Measurements from ENCODE around the gene FAM20C.

Gene FAM20C

DNA sequence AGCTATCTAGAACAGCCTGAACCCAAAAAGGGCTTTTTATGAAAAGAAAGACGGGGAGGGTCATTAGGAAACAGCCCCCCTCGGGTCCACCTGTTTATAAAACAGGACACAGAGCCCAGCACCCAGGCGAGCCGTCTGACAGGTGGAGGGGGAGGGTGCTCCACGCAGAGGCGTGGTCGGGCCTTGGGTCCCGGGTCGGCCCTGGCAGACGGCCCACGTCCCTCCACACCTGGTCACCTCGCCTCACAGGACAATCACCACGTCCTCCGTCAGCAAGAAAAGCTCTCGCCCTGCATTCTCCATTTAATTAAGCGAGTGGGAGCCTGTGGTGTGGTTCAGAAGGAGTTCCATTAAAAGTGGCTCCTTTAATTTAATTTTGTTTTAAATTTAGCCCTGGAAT is 55.3 kb downstream of the FAM20C start:
- no peak for DNase-seq

DNA sequence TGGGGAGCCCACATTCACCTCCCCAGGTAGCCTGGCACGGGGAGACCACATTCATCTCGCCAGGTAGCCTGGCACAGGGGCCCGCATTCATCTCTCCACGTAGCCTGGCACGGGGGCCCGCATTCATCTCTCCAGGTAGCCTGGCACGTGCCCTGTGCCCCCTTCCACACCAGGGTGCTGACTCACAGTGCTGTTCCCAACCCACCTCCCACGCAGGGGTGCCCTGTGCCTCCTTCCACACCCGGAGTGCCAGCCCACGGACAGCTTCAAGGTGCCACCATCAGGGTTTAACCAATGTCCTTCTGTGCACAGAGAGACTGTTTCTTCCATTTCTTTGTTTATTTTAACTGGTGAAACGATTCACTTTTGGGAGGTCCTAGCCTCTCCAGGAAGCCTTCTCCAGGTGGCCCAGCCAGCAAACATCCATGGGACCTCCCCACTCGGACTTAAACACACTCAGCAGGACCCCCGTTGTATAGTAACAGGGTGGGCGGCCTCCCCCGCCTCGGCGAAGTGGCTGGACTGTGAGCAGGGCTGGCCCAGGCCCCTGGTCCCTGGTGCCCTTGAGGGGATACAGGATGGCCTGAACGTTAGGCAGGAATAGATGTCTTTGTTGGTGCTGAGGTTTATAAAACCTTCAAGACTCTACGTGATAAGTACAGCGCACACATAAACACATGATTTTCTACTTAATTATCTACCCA is 56.5 kb downstream of the FAM20C start:
- DNase-seq: no peak

DNA sequence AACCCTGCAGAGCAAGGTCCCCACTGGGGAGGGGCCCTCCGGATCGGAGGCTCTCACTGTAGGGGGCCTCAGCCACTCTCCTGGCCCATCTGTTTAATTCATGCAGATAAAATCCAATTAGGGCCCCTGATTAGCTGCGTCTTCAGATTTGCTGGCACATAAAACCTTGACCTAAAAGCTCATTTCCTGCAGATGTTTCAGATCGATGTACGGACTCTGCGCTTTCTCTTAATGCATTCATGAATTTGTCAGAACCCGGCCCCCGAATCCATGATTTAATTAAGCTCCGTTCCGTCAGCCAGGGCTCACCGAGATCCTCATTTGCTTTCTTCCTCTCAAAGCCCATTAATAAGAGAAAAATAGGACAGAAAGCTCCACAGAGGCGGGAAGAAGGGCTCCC is 57.6 kb downstream of the FAM20C start:
- no peak for DNase-seq

DNA sequence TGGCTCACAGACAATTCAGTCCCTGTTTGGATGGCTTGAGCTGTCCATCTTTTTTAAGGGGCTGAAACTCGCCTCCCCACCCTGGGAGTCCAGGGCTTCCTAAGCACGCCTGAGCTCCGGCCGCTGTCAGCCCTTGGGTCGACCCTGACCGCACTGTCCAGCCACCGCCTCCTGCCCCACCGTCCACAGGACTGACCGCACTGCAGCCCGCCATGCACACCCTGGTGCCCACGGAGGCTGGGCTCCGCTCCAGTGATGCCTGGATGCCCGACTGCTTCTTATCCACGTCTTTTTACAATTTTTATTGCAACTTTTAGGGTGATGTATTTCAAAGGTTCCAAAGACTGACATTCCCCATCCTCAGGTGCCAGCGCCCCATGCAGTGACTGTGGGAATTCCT is 58.2 kb downstream of the FAM20C start:
- no peak for DNase-seq

DNA sequence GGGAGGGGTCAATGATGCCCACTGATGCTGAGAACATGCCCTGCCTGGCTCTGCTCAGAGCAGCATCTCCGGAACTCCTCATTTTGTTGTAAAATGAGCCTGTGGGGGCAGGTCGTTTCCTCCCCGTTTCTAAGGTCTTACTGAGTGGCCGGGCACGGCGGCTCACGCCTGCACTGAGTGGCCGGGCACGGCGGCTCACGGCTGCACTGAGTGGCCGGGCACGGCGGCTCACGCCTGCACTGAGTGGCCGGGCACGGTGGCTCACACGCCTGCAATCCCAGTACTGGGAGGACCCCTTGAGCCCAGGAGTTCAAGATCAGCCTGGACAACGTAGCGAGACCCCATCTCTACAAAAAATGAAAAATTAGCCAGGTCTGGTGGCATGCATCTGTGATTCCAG is 58.6 kb downstream of the FAM20C start:
- DNase-seq: no peak

DNA sequence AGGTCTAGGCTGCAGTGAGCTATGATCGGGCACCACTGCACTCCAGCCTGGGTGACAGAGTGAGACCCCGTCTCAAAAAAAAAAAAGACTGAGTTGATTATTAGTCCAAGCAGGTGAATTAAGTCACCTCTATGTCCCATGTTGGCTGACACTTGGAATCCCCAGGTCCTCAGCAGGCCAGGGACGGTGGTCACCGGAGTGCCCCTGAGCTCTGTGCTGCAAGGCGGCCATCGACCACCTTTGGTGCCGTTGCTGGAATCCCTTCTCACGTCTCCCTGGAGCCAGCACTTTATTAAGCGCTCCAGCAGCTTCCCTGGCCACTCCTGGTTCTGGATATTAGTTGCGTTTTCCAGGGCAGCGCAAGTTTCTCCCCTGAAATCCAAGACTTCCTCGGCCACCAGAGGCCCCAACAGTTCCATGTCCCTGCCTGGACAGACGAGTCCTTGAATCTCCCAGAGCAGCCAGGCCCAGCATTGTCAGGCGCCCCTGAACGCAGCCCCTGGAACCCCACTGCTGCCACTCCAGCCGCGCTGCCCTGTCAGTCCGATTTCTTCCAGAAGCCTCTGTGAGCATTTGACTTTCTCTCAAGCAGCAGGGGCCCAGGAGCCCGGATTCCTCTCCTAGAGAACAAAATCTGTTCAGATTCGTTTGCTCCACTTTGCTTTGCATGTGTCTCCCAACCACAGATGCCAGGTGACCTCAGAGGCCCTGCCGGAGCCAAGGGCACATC is 59.2 kb downstream of the FAM20C start:
- DNase-seq: no peak

DNA sequence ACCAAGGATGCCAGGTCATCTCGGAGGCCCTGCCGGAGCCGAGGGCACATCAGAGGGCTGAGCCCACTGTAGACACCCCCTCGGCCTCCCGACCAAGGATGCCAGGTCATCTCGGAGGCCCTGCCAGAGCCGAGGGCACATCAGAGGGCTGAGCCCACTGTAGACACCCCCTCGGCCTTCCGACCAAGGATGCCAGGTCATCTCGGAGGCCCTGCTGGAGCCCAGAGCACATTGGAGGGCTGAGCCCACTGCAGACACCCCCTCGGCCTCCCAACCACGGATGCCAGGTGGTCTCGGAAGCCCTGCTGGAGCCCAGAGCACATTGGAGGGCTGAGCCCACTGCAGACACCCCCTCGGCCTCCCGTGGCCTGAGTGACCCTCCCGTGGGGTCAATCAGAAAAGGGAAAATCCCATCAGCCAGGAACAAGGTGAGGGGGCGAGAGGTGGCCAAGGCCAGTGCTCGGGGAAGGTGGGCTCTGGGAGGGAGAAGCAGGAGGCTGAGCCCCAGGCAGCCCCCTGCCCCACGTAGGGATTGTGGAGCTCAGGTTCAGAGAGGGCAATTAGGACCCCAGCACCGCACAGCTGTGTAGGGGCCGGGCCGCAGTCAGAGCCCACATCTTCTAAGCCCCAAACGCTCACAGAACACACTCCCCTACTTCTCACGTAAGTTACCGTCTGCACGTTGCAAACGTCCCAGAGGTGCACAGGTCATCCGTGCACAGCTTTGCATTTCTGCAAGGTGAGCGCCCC is 60.0 kb downstream of the FAM20C start:
- DNase-seq: no peak

DNA sequence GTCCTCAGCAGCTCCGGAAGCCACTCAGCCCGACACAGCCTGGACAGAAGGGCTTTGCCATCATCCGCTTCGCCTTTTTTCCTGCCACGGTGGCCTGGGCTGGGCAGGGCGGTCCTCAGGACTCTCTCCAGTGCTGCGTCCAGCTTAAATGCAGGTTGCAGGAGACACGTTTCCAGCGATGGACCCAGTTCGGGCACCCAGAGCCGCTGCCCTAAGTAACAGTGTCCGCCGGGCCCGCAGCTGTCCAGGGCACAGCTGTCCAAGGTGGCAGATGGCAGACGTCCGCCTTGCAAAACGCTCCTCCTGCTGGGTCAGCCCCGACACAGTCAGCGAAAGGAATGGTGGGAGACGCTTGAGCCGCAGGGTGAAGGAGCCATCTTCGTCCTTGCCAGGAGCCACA is 60.6 kb downstream of the FAM20C start:
- no peak for DNase-seq

DNA sequence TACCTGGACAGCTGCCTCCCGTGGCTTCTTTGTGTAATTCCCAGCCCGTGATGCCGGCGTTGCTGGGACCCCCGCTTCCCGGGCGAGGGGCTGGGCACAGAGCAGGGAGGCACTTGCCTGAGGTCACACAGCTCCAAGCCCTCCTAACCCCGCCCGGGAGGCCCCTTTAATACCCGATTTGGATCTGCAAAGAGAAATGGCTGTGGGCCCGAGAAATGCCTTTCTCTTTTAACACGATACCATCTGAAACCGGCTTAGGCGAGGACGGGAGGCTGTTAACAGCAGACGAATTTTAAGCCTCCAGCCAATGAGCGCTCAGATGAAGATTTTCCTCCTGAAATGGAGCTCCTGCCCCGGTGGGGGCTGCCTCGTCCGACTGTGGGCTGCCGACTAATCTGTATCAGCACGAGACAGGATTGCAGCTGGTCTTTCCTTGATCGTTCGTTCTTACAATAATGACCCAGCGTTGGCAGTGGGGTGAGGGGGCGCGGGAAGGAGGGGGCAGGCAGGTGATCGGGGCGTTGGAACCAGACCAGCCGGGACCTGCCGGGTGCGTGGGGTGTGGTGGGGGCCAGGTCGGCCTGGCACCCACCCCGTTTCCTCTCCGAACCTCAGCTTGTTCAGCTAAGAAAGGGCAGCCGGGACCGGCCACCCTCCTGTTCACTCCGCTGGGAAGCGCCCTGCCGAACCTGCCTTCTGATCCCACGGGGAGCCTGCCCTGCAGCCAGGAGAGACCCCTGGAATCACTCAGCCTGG is 61.4 kb downstream of the FAM20C start:
- DNase-seq: no peak

DNA sequence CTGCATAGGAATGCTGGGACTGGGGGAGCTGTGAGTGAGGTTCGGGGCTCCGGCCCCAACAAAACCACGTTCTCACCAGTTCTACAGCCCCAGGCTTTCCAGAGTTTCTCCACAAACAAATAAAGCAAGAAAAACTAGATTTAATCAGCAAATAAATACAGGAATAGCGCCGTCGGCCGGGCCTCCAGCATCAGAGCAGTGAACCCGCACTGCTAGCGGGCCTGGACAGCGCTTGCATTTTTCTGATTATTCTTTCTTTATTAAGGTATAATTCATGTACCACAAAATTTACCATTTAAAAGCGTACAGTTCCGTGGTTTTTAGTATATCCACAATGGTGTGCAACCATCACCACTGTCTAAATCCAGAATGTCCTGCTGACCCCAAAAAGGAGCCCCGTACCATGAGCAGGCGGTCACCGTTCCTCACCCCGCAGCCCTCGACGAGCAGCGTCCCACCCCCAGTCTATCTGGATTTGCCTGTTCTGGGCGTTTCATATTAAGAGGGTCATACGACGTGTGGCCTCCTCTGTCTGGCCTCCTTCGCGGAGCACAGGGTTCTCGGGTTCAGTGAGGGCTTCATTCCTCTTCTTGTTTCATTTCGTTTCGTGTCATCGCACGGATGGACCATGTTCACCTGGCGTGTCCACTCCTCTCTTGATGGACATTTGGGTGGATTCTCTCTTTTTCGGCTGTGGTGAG is 62.1 kb downstream of the FAM20C start:
- DNase-seq: no peak

DNA sequence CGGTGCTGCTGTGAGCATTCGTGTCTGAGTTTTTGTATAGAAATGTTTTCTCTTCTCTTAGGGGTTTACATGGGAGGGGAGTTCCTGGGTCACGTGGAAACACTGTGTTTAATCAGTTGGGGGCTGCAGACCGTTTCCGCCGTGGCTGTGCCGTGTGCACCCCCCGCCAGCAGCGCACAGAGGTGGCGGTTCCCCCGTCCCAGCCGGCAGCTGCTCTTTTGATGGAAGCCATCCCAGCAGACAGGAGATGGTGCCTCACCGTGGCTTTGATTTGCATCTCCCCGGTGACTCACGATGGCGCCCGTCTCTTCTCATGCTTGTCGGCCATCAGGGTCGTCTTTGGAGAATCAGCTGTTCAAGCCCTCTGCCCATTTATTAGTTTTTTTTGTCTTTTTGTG is 62.7 kb downstream of the FAM20C start:
- no peak for DNase-seq

DNA sequence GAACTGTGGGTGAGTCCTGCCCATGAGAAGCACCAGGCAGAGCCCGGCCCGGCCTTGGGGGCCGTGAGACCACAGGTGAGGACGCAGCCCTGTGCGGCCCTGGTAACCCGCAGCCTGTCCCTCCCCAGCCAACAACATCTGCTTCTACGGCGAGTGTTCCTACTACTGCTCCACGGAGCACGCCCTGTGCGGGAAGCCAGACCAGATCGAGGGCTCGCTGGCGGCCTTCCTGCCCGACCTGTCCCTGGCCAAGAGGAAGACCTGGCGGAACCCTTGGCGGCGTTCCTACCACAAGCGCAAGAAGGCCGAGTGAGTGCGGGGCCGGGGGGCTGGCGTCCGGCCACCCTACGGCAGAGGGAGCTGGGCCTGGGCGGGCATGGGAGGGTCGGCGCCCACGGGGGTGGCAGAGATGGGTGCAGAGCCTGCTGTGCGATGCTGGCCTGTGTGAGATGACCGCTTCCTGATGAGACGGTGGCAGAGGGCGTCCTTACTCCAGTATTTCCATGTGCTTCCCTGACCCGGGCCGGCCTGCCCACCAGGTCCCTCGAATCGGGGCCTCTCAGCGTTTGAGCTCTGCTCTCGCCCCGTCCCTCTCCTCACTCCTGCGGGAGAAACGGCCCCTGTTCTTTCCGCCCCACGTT is 63.5 kb downstream of the FAM20C start:
- DNase-seq: no peak

DNA sequence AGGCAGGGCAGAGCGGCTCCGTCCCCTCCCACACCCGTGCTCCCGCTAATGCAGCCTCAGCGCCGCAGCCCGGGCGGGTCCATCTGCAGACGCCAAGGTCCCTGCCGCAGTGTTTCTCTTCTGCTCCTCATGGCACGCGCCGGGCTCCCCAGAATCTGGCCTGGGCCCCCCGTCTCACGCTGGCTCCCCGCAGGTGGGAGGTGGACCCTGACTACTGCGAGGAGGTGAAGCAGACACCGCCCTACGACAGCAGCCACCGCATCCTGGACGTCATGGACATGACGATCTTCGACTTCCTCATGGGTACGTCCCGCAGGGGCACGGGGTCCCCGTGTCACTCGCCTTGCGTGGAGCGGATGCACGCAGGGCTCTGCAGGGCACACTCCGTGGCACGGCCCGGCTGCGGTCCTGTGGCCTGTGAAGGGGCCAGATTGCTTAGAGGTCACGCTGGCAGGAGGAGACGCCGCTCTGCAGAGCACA is 64.1 kb downstream of the FAM20C start:
- no peak for DNase-seq

DNA sequence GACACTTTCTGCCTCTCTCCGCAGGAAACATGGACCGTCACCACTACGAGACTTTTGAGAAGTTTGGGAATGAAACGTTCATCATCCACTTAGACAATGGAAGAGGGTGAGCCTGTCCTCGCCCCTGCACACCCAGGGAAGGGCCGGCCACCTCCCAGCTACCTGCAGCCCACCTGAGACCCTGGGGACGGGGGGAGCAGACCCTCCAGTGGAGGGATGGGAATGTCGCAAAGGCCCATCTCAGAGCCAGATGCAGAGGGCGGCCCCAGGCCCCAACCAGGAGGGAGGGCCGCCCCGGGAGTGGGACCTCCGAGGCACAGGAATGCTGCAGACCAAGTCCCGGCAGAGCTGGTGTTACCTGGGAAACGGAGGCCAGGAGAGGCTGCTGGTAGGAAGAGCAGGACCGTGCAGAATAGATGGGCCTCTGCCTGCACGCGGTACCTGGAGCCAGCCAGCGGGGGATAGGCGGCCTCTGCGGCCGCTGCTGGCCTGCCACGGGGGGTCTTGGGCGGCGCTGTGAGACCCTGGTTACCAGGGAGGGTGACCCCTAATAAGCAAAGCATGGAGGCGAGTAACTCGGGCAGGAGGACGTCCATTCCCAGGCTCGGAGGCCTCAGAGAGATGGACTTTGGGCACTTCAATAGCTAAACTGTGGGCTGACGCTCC is 64.7 kb downstream of the FAM20C start:
- no peak for DNase-seq

DNA sequence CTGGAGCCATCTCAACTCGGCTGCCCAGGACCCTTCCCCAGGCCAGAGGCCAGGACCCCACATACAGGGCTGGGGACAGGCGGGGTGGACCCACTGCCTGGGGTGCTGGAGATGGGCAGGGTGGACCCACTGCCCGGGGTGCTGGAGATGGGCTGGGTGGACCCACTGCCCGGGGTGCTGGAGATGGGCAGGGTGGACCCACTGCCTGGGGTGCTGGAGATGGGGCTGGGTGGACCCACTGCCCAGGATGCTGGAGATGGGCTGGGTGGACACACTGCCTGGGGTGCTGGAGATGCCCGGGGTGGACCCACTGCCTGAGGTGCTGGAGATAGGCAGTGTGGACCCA is 65.2 kb downstream of the FAM20C start:
- no peak for DNase-seq

DNA sequence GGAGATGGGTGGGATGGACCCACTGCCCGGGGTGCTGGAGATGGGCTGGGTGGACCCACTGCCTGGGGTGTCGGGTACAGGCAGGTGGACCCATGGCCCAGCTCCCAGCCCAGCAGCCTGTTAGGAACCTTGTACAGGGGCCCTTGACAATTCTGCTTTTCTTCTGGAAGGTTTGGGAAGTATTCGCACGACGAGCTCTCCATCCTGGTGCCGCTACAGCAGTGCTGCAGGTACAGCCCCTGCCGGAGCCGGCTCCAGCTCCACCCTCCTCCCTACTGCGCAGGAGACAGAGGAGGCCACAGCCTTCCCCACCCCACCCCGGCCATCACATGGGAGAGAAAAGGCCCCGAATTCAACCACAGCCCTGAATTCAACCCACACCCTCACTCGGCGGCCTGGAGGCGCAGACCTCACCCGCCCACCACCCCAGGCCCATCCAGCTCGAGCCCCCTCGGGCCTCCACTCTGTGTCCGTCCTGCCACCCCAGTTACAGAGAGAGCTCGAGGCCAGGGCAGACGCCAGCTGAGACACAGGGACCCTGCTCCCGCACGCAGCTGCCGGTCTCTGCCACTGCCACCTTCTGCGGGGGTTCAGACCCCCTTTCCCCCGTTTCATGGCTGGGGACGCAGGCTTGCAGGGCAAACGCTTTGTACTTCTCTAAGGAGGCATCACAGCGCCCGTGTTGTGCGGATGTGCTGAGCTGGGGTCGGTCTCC is 66.3 kb downstream of the FAM20C start:
- no peak for DNase-seq

DNA sequence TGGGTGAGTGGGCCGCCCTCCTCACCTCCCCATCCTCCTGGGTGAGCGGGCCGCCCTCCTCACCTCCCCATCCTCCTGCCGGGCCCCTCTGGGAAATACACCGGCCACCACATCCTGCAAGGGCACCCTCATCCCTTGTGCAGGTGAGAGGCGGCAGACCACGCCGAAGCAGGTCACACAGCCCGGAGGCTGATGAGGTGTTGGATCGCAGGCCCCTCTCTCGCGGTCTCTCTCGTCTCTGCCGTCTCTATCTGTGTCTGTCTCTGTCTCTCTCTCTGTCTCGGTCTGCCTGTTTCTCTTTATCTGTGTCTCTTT is 66.8 kb downstream of the FAM20C start:
- DNase-seq: no peak

DNA sequence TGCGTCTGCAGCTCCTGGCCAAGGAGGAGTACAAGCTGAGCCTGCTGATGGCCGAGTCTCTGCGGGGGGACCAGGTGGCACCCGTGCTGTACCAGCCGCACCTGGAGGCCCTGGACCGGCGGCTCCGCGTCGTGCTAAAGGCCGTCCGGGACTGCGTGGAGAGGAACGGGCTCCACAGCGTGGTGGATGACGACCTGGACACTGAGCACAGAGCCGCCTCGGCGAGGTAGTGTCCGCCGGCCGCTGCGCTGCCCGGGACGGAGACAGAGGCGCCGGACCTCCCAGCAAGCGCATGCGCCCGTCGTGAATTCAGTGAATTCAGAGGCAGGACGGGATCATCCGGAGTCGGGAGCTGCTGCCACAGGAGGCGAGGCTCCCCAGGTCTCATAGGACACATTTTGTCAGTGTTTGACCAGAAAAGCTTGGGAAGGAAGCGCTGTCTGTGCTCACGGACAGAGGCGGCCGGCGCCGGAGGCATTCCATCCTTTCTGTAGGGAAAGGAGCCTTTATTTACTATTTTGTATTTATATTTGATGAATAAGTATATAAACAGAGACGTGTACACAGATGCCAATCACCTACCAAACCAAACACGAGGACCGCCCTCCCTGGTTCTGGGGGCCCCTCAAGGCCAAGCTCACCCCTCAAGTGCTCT is 67.5 kb downstream of the FAM20C start:
- no peak for DNase-seq

DNA sequence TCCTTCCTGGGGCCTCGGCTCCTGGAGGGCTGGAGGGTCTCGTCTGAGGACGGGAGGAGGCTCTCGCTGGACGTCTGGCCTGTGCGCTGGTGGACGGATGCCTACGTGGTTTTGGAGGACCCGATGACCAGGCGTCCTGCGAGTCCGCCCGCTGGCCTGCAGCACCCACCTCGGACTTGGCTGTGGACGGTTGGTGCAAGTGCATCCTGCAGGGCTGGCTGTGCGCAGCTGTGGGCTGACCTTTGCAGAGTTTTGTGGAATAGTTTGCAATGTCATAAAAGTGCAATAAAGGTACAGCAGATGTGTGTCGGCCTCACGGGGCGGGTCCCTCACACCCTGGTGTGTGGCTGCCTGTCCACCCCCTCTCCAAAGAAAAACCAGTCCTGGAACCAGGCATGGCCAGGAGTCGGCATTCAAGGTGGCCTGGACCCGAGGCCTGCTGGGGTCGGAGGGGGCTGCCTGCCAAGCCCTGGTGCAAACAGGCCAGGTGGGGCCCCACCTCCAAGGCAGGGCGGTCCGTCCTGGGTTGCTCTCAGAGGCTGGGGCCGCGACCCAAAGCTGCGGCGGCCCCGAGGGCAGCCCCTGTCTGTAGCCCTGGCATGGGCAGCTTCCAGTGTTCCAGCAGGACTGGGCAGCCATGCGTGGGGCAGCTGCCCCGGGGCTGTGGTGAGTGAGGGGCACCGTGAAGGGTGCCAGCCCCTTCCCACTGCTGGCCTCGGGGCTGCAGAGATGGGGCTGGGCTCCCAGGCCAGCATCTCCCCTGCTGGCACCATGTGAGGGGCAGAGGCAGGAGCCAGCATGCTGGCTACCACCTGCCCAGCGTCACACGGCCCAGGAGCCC is 68.3 kb downstream of the FAM20C start:
- no peak for DNase-seq

Measured in NCI-H446 treated with DMSO at 0.1 percent for 48 hours (cell line).